RWPE2 (cell line): ENCODE measurements around the gene ROBO1.
A peak's percentile ranks its signal among the peaks of the same experiment; 100 is the strongest.

Experiments used
- ATAC-seq: fragments of 200-7000 bp; cut with Tn5 transposase; 3 replicates; pipeline ENCODE4 v1.9.1; 2021; ENCODE audit warnings: low read depth
- DNase-seq: peaks from one replicate; pipeline ENCODE4 v3.0.0-alpha.2; 2020; ENCODE audit warnings: low spot score
- H3K27ac ChIP-seq: fragments of 450-650 bp; 2 replicates; pipeline ENCODE4 v1.5.1; 2017; ENCODE audit warnings: mild to moderate bottlenecking; ENCODE audit not compliant: poor library complexity, severe bottlenecking
- H3K27me3 ChIP-seq: fragments of 250-450 bp; sonication (Bioruptor Pico); 2 replicates; pipeline ENCODE4 v1.5.1; 2021; ENCODE audit warnings: mild to moderate bottlenecking, moderate library complexity; ENCODE audit not compliant: insufficient read depth, poor library complexity, severe bottlenecking
- H3K36me3 ChIP-seq: fragments of 250-450 bp; sonication (Bioruptor Pico); 2 replicates; pipeline ENCODE4 v1.5.1; 2020; ENCODE audit warnings: low read depth, mild to moderate bottlenecking, moderate library complexity
- H3K4me1 ChIP-seq: fragments of 250-450 bp; sonication (Bioruptor Pico); 2 replicates; pipeline ENCODE4 v1.5.1; 2021; ENCODE audit warnings: mild to moderate bottlenecking, moderate library complexity; ENCODE audit not compliant: insufficient read depth, poor library complexity, severe bottlenecking
- H3K4me3 ChIP-seq: fragments of 250-450 bp; sonication (Bioruptor Pico); 2 replicates; pipeline ENCODE4 v1.5.1; 2021; ENCODE audit warnings: mild to moderate bottlenecking, moderate library complexity; ENCODE audit not compliant: severe bottlenecking
- H3K9me3 ChIP-seq: fragments of 250-450 bp; sonication (Bioruptor Pico); 2 replicates; pipeline ENCODE4 v1.5.1; 2021; ENCODE audit warnings: mild to moderate bottlenecking, moderate library complexity; ENCODE audit not compliant: severe bottlenecking
- TF ChIP-seq, protein P1 (sequence below): fragments of 450-650 bp; IDR thresholded peaks from one replicate; pipeline ENCODE4 v1.5.1; 2017; ENCODE audit warnings: mild to moderate bottlenecking, moderate library complexity; ENCODE audit not compliant: poor library complexity, severe bottlenecking

Gene ROBO1

DNA sequence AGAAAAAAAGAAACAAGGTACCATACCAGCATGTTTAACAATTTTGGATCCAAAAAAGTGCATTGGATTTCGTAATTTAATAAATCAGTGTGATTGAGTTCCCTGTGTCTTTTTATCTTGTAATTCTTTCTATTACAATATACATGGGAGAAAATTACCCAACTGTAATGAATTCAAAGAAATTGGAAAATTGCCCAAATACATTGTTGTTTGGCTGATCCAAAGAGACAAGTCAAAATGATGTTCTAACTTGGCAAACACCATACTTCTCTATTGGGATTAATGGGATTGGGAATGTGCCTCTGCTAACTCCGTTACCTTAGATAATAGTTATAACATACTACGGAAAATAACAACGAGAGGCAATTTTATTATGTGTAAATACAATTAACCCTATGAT is 1097.1 kb downstream of the ROBO1 start:
- H3K9me3 ChIP-seq = no peaks in the 10 kb centered on the region
- H3K27me3 ChIP-seq = no peaks in the 10 kb centered on the region
- DNase-seq (no peak), ATAC-seq (no peak)
- TF ChIP-seq, protein P1, sequence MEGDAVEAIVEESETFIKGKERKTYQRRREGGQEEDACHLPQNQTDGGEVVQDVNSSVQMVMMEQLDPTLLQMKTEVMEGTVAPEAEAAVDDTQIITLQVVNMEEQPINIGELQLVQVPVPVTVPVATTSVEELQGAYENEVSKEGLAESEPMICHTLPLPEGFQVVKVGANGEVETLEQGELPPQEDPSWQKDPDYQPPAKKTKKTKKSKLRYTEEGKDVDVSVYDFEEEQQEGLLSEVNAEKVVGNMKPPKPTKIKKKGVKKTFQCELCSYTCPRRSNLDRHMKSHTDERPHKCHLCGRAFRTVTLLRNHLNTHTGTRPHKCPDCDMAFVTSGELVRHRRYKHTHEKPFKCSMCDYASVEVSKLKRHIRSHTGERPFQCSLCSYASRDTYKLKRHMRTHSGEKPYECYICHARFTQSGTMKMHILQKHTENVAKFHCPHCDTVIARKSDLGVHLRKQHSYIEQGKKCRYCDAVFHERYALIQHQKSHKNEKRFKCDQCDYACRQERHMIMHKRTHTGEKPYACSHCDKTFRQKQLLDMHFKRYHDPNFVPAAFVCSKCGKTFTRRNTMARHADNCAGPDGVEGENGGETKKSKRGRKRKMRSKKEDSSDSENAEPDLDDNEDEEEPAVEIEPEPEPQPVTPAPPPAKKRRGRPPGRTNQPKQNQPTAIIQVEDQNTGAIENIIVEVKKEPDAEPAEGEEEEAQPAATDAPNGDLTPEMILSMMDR = no peak
- no peak overlapping the region for H3K4me3 ChIP-seq
- peaks cover 18% of the 10 kb centered on the region for H3K4me1 ChIP-seq
- no peaks in the 10 kb centered on the region for H3K36me3 ChIP-seq
- no peak overlapping the region for H3K27ac ChIP-seq

DNA sequence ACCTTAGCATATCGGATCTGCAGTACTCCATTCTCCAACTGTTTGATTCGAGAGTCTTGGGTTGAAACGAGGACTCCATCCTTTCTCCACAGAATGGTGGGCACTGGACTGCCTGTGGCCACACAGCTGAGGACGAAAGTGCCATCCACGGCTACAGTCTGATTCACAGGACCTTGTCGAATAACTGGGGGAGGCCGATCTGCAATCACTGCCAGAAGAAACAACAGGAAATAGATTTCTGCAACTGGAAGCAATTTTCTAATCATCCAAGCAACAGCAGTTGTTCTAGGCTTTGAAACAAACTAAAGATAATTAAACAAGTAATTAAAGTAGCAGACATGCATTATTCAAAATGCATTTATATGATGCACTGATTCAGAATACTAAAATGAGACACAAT is 1097.7 kb downstream of the ROBO1 start:
- ATAC-seq (no peak), DNase-seq (no peak)
- H3K4me1 ChIP-seq = peaks cover 18% of the 10 kb centered on the region
- H3K9me3 ChIP-seq = no peaks in the 10 kb centered on the region
- no peak overlapping the region for H3K27ac ChIP-seq
- TF ChIP-seq, protein P1 = no peak
- no peaks in the 10 kb centered on the region for H3K27me3 ChIP-seq
- no peak overlapping the region for H3K4me3 ChIP-seq
- no peaks in the 10 kb centered on the region for H3K36me3 ChIP-seq

DNA sequence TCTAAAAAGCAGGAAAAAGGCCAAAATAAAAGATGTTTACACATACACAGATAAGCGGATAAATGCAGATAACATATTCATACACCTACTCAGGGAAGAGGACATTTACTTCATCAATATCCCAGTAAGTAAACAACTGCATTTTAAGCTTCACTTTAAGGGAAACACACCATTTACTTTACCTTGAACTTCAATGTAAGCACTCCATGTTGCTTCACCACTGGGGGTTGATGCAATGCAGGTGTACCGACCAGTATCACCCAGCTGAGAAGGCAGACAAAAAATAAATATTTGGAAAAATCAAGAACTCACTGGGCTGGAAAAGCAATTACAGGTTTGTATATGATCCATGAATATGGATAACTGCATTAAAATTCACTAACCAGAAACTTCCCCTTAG is 1099.5 kb downstream of the ROBO1 start:
- ATAC-seq = no peak
- H3K9me3 ChIP-seq = no peaks in the 10 kb centered on the region

DNA sequence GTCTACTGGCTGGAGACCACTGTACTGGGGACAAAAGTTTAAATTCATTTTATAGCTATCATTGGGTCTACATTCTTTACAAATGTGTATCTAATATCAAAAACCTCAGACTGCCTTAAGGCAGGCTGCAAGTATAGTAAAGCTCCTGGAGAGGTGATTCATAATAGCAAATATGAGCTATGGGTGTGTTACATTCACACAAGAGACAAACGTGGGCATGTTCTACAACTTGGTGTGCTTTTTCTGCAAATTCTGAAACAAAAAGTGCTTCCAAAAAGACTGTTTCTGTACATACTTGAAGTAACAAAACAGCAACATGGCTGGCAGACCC is 1101.4 kb downstream of the ROBO1 start:
- Histone ChIP-seq H3K27ac (peak overlapping the region; percentile 43), H3K9me3 (no peaks in the 10 kb centered on the region), H3K27me3 (no peaks in the 10 kb centered on the region), H3K36me3 (no peaks in the 10 kb centered on the region), H3K4me1 (peaks cover 18% of the 10 kb centered on the region), H3K4me3 (no peak overlapping the region)
- ATAC-seq = peak; percentile 99
- no peak for DNase-seq
- TF ChIP-seq, protein P1 = no peak

More for the DNA sequence above, 1099.5 kb downstream of the ROBO1 start:
- no peak overlapping the region for H3K27ac ChIP-seq
- peaks cover 18% of the 10 kb centered on the region for H3K4me1 ChIP-seq
- no peak overlapping the region for H3K4me3 ChIP-seq
- no peaks in the 10 kb centered on the region for H3K27me3 ChIP-seq
- no peaks in the 10 kb centered on the region for H3K36me3 ChIP-seq
- TF ChIP-seq, protein P1 = no peak
- DNase-seq = no peak

DNA sequence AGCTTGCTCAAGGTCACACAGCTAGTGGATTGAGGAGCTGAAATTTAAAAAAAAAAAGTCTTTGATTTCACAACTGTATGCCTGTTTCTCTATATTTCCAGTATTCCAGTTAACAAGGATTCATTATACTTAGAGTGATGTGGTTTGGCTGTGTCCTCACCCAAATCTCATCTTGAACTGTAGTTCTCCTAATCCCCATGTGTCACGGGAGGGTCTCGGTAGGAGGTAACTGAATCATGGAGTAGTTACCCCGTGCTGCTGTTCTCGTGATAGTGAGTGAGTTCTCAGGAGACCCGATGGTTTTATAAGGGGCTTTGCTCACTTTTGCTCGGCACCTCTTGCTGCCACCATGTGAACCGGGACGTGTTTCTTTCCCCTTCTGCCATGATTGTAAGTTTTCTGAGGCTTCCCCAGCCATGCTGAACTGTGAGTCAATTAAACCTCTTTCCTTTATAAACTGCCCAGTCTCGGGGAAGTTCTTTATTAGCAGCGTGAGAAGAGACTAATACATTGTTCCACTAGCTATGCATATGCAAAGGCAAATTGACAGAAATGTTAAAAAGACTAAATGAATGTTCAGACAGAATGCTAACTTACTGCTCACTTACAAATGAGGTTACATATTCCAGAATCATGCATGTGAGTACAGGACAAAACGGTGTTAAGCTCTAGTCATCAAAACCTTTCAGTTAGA is 1101.9 kb downstream of the ROBO1 start:
- no peaks in the 10 kb centered on the region for H3K9me3 ChIP-seq
- H3K36me3 ChIP-seq = no peaks in the 10 kb centered on the region
- DNase-seq (no peak), ATAC-seq (no peak)
- no peaks in the 10 kb centered on the region for H3K27me3 ChIP-seq
- H3K27ac ChIP-seq = peak overlapping the region; percentile 43
- H3K4me1 ChIP-seq = peaks cover 18% of the 10 kb centered on the region
- H3K4me3 ChIP-seq = no peak overlapping the region
- TF ChIP-seq, protein P1 = no peak
